NK-92 (cell line): ENCODE results near the gene HPN.

Experiments used
- DNase-seq: peaks from one replicate; lab custom pipeline; 2025; ENCODE audit not compliant: unreplicated experiment; lab: John Stamatoyannopoulos, UW

HPN gene

GRCh38 chr19:35060160-35060855 is 18.8 kb downstream of the HPN start:
- DNase-seq = no peak

- no peak for DNase-seq
Measured at GRCh38 chr19:35061583-35062373, 20.3 kb downstream of the HPN start.

GRCh38 chr19:35062942-35063341 is 21.4 kb downstream of the HPN start:
- no peak for DNase-seq

- DNase-seq = no peak
Measured at GRCh38 chr19:35063940-35064818, 22.7 kb downstream of the HPN start.

- DNase-seq = no peak
Measured at GRCh38 chr19:35065574-35065973, 24.1 kb downstream of the HPN start.

GRCh38 chr19:35066121-35066520 is 24.6 kb downstream of the HPN start:
- DNase-seq = no peak

GRCh38 chr19:35066691-35067563 is 25.4 kb downstream of the HPN start:
- DNase-seq = peak; percentile 38

- DNase-seq = no peak
Measured at GRCh38 chr19:35068941-35069634, 27.6 kb downstream of the HPN start.

- no peak for DNase-seq
Measured at GRCh38 chr19:35069696-35070095, 28.2 kb downstream of the HPN start.

GRCh38 chr19:35070471-35070870 is 28.9 kb downstream of the HPN start:
- no peak for DNase-seq

GRCh38 chr19:35073516-35073915 is 32.0 kb downstream of the HPN start:
- DNase-seq = no peak

GRCh38 chr19:35073941-35074340 is 32.4 kb downstream of the HPN start:
- DNase-seq = no peak

- DNase-seq = no peak
Measured at GRCh38 chr19:35074426-35075201, 33.1 kb downstream of the HPN start.

GRCh38 chr19:35075202-35076025 is 33.9 kb downstream of the HPN start:
- DNase-seq = no peak

GRCh38 chr19:35076026-35076370 is 34.5 kb downstream of the HPN start:
- DNase-seq = no peak

GRCh38 chr19:35076657-35077056 is 35.1 kb downstream of the HPN start:
- no peak for DNase-seq

GRCh38 chr19:35077411-35078223 is 36.1 kb downstream of the HPN start:
- no peak for DNase-seq

- DNase-seq = no peak
Measured at GRCh38 chr19:35079826-35080225, 38.3 kb downstream of the HPN start.
